GM12874 (cell line): Measurements from ENCODE around the gene AQP12A.

ENCODE experiments used
- TF ChIP-seq, protein P1 (sequence below): IDR thresholded peaks from 2 replicates; pipeline ENCODE4 v1.5.1; 2011; ENCODE audit warnings: low read depth, mild to moderate bottlenecking, control low read depth, low read length, moderate library complexity; ENCODE audit not compliant: insufficient read depth

AQP12A gene

DNA sequence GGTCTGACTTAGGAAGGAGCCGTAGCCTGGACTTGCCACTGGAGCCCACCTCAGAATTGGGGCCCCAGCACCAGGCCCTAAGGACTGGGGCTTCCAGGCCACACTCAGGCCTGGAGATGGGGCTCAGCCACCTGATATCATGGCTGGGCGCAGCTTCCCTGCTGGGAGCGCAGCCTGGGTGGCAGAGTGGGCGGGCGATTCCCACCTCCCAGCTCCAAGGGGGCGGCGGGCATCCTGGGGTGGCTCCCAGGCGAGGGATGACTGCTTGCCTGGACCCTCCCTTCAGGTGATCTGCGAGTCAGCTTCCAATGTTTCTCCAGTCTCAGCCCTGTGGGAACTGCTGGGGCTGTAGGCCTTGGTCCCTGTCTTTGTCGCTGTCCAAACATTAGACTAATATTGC is 46.3 kb upstream of the AQP12A start:
- TF ChIP-seq, protein P1, sequence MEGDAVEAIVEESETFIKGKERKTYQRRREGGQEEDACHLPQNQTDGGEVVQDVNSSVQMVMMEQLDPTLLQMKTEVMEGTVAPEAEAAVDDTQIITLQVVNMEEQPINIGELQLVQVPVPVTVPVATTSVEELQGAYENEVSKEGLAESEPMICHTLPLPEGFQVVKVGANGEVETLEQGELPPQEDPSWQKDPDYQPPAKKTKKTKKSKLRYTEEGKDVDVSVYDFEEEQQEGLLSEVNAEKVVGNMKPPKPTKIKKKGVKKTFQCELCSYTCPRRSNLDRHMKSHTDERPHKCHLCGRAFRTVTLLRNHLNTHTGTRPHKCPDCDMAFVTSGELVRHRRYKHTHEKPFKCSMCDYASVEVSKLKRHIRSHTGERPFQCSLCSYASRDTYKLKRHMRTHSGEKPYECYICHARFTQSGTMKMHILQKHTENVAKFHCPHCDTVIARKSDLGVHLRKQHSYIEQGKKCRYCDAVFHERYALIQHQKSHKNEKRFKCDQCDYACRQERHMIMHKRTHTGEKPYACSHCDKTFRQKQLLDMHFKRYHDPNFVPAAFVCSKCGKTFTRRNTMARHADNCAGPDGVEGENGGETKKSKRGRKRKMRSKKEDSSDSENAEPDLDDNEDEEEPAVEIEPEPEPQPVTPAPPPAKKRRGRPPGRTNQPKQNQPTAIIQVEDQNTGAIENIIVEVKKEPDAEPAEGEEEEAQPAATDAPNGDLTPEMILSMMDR = no peak

DNA sequence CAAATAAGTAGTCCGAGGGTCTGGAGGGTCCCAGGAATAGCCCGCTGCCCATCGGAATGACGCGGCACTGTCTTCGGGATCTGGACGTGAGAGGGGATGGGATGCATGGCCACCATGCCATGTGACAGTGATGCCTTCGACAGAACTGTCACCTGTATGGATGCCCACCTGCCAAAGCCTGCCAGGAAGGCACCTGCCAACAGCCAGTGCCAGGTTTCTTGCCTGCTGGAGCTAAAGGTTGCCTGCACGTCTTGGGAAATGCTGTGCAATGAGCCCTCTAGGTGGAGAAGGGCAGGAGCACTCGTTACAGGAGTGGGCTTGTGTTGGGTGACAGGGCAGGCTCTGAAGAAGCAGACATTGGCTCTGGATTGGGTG is 45.9 kb upstream of the AQP12A start:
- TF ChIP-seq, protein P1 = no peak

- TF ChIP-seq, protein P1 = no peak
Observed at GRCh38 chr2:240646176-240646899, 45.3 kb upstream of the AQP12A start.

GRCh38 chr2:240646900-240647502 is 44.7 kb upstream of the AQP12A start:
- TF ChIP-seq, protein P1 = no peak

- TF ChIP-seq, protein P1 = no peak
Observed at GRCh38 chr2:240647503-240648154, 44.0 kb upstream of the AQP12A start.

- TF ChIP-seq, protein P1 = no peak
Observed at GRCh38 chr2:240648155-240648649, 43.5 kb upstream of the AQP12A start.

DNA sequence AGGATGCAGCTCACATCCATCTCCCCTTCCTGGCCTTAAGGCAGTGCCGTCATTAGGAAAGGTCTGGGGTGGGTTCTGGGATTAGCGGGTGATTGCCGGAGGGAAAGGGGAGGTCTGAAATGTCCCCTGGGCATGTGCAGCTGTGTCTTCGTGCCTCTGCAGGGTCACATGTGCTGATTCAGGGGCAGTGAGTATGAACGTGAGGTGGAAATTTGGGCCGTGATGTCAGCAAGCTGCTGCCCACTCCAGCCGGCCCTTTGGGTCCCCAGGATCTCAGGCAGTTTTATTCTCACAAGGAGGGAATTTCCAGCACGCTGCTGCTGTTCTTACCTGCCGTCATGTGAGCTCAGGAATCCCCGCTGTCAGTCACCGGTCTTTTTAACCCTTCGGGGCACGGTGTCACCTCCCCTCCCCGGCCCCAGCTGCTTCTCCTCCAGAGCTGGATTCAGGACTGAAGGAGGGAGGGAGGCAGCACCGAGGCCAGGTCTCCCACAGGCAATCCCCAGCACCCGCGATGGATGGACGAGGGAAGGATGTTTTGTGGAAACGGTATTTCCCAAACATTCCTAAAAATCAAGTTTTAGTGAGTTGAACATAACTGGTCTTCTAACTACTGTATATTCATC is 42.9 kb upstream of the AQP12A start:
- TF ChIP-seq, protein P1 = no peak
